Muscle layer of colon (tissue), 2 donors: ENCODE measurements around the gene LELP1.
"Not testable (repeated sequence)": the region's sequence is repeated elsewhere in the genome, so short reads cannot be mapped to it uniquely, and the experiment has no call there.

ENCODE experiments used
- H3K27ac ChIP-seq: one replicate; pipeline ENCODE4 v1.7.0; 2013; ENCODE audit warnings: low read depth, mild to moderate bottlenecking, low read length, moderate library complexity
- H3K27me3 ChIP-seq, 2 donors: one replicate each; pipeline ENCODE4 v1.7.0; 2013; ENCODE audit warnings: low read length in 2 of 2, mild to moderate bottlenecking in 2 of 2; ENCODE audit not compliant: insufficient read depth in 2 of 2, control insufficient read depth in 1 of 2
- H3K36me3 ChIP-seq: one replicate; pipeline ENCODE4 v1.7.0; 2013; ENCODE audit warnings: mild to moderate bottlenecking, low read length; ENCODE audit not compliant: insufficient read depth
- H3K4me1 ChIP-seq: one replicate; pipeline ENCODE4 v1.7.0; 2013; ENCODE audit warnings: mild to moderate bottlenecking, low read length; ENCODE audit not compliant: insufficient read depth
- H3K4me3 ChIP-seq, 2 donors: one replicate each; pipeline ENCODE4 v1.7.0; 2013; ENCODE audit warnings: low read length in 2 of 2, low read depth in 1 of 2, mild to moderate bottlenecking in 1 of 2, moderate library complexity in 1 of 2
- H3K9ac ChIP-seq: one replicate; pipeline ENCODE4 v1.7.0; 2013; ENCODE audit warnings: low read length
- H3K9me3 ChIP-seq: one replicate; pipeline ENCODE4 v1.7.0; 2013; ENCODE audit warnings: mild to moderate bottlenecking, low read length
- donor health status: abdominal sarcoma.
- donor health status: Adenocarcinoma of cecum.

Gene LELP1

GRCh38 chr1:153206631-153207030, 3.4 kb downstream of the LELP1 start:
- H3K4me3 ChIP-seq, result no peak overlapping the region
- no peaks in the 10 kb centered on the region for H3K27me3 ChIP-seq
- no peaks in the 10 kb centered on the region for H3K4me1 ChIP-seq
- no peaks in the 10 kb centered on the region for H3K36me3 ChIP-seq
- H3K9me3 ChIP-seq, result no peaks in the 10 kb centered on the region
- no peak overlapping the region for H3K27ac ChIP-seq
- no peak overlapping the region for H3K9ac ChIP-seq

- H3K9ac ChIP-seq, result no peak overlapping the region
- no peak overlapping the region for H3K27ac ChIP-seq
- no peak overlapping the region for H3K4me3 ChIP-seq
- no peaks in the 10 kb centered on the region for H3K27me3 ChIP-seq
- no peaks in the 10 kb centered on the region for H3K9me3 ChIP-seq
- no peaks in the 10 kb centered on the region for H3K4me1 ChIP-seq
- H3K36me3 ChIP-seq, result no peaks in the 10 kb centered on the region
Measured at GRCh38 chr1:153210206-153210605, 7.0 kb downstream of the LELP1 start.

GRCh38 chr1:153212201-153212600, 9.0 kb downstream of the LELP1 start:
- Histone ChIP-seq H3K27ac (no peak overlapping the region), H3K4me1 (no peaks in the 10 kb centered on the region), H3K36me3 (no peaks in the 10 kb centered on the region), H3K4me3 (no peak overlapping the region), H3K9me3 (no peaks in the 10 kb centered on the region), H3K9ac (no peak overlapping the region), H3K27me3 (no peaks in the 10 kb centered on the region)

- no peaks in the 10 kb centered on the region for H3K9me3 ChIP-seq
- H3K36me3 ChIP-seq, result no peaks in the 10 kb centered on the region
- H3K4me3 ChIP-seq, result no peak overlapping the region
- no peak overlapping the region for H3K9ac ChIP-seq
- H3K4me1 ChIP-seq, result no peaks in the 10 kb centered on the region
- no peaks in the 10 kb centered on the region for H3K27me3 ChIP-seq
- H3K27ac ChIP-seq, result no peak overlapping the region
Measured at GRCh38 chr1:153213519-153213918, 10.3 kb downstream of the LELP1 start.

GRCh38 chr1:153217212-153217611, 14.0 kb downstream of the LELP1 start, which contains the start of gene PRR9:
PRR9 (plus strand) TSS chr1:153217584; CDS start chr1:153218145, 561 bp downstream.
- H3K4me3 ChIP-seq, result no peak within 1 kb of the TSS
- H3K4me1 ChIP-seq, result no peaks in the 10 kb centered on the region
- no peaks in the 10 kb centered on the region for H3K36me3 ChIP-seq
- H3K27me3 ChIP-seq, result no peaks in the 10 kb centered on the region
- no peak within 1 kb of the TSS for H3K9ac ChIP-seq
- no peak within 1 kb of the TSS for H3K27ac ChIP-seq
- no peaks in the 10 kb centered on the region for H3K9me3 ChIP-seq

DNA sequence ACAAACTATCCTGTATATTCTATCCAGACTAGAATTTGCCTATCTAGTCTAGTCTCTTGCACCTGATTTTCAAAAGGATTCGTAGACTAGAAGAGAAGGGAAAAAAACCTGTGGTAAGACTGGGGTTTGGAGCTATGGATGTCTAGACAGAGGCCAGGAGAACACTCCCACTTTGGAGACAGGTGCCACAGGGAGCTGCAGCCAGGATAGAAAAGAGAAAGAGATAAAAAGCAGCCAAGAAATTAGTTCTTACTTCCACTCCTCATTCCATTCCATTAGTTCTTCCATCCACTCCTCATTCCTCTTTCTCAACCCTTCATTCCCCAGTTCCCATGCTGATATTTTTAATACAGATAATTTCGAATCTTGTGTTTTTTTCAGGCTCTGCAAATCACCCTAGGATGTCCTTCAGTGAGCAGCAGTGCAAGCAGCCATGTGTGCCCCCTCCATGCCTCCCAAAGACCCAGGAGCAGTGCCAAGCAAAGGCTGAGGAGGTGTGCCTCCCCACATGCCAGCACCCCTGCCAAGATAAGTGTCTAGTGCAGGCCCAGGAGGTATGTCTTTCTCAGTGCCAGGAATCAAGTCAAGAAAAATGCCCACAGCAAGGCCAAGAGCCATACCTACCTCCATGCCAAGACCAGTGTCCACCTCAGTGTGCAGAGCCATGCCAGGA, 14.7 kb downstream of the LELP1 start:
- no peak overlapping the region for H3K27ac ChIP-seq
- no peaks in the 10 kb centered on the region for H3K27me3 ChIP-seq
- H3K9ac ChIP-seq, result no peak overlapping the region
- H3K36me3 ChIP-seq, result no peaks in the 10 kb centered on the region
- no peak overlapping the region for H3K4me3 ChIP-seq
- H3K9me3 ChIP-seq, result no peaks in the 10 kb centered on the region
- no peaks in the 10 kb centered on the region for H3K4me1 ChIP-seq

DNA sequence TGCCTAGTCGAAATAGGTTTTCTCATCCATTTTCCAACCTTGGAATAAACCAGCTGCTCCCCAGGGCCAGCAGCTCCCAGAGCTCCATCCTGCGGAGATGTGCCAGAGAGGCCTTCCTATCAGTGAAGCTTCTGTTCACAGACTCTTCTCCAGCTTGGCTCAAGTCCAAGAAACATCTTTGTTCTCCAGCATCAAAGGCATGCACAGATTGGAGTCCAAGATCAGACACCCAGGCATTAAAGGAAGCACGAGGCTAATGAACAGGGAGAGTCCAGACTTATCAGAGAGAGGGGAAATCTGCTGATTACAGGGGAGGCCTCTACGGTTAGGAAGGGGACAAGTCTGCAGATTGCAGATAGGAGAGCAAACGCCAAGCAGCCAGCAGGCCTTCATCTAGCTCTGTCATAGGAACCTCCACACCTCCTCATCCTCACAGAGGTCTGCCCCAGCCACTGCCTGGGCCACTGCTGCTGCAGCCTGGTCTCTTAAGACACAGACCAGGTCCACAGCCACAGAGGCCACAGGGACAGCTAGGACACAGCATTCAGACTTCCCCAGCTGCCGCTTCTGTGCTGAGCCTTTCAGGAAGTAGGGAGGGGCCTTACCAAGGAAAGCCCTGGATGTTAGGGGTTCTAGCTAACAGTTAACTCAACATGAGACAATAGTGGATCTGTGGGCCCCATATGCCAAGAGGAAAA, 17.5 kb downstream of the LELP1 start:
- Histone ChIP-seq H3K27me3 (peaks cover 0 to 3% of the 10 kb centered on the region in 2 donors), H3K27ac (no peak overlapping the region), H3K9me3 (no peaks in the 10 kb centered on the region), H3K9ac (no peak overlapping the region), H3K4me1 (no peaks in the 10 kb centered on the region), H3K4me3 (no peak overlapping the region), H3K36me3 (no peaks in the 10 kb centered on the region)

DNA sequence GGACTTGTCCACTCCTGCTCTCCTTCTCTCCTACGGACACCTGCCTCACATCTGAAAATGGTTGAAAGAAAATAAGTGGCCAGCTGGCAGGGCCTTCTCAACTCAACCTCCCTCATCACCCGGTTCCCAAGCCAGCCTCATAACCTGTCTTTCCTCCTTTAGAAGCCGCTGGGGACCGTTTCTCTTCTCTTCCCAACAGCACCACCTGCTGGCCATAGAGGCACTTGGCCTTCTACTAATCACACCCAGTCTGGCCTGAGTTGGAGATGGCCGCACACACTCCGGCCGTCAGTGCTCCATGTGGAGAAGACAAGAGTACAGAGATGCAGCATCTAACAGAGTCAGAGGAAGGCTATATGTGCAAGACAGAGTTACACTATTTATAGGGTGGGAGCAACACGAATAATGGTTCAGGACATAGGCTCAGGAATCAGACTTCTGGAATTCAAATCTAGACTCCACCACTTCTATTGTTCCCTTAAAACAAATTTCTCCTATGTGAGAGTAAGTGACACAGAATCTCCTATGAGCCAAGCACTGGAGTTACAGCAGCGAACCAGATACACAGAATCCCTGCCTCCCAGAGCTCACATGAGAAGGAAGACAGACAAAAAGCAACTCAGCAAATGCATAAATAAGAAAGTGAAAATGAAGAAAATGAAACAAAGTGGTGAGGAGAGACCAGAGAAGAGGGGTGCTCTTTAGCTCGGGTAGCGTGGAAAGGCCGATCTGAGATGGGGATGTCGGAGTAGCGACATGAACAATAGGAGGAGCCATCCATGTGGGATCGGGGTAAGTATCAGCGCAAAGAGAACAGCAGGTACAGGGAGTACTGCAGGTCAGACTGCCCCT, 20.0 kb downstream of the LELP1 start:
- not testable (repeated sequence) for H3K4me3 ChIP-seq, H3K4me1 ChIP-seq, H3K27me3 ChIP-seq, H3K9ac ChIP-seq, H3K36me3 ChIP-seq, H3K9me3 ChIP-seq, H3K27ac ChIP-seq

DNA sequence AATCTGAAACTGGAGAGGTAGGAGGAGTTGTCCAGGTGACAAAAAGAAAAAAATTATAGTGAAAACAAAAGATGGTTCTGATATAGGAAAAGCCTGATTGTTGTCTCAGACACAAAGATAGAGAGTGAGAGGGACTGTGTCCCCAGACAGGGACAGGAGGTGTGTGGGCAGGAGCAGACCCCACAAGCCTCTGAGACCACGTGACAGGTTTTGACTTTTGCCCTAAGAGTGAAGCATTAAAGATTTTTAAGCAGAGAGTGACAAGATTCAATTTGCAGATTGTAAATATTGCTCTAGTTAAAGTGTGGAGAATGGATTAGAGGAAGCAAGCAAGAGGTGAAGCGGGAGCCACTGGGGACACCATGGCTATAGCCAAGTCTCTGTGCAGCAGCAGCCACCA, 24.6 kb downstream of the LELP1 start:
- Histone ChIP-seq H3K36me3 (no peaks in the 10 kb centered on the region), H3K9me3 (no peaks in the 10 kb centered on the region), H3K4me1 (no peaks in the 10 kb centered on the region), H3K27me3 (peaks cover 0 to 4% of the 10 kb centered on the region in 2 donors), H3K27ac (no peak overlapping the region), H3K4me3 (no peak overlapping the region), H3K9ac (no peak overlapping the region)

DNA sequence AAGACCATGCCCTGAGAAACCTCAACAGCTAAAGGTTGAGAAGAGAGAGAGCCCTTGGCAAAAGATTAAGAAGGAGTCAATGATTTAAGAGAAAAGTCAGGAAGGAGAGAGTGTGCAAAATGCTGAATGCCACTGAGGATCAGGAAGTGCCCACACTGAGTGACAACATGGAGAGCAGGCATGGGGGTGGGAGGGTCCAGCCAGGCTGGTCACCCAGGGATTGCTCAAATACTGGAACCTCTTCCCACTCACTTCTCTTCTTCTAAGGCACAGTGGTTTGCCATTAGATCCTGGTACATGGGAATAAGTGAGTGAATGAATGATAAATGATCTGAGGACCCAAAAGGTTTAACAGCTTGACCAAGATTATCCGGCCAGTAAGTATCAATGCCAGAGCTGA, 25.3 kb downstream of the LELP1 start:
- no peaks in the 10 kb centered on the region for H3K4me1 ChIP-seq
- no peaks in the 10 kb centered on the region for H3K36me3 ChIP-seq
- H3K27me3 ChIP-seq, result peaks cover 0 to 4% of the 10 kb centered on the region in 2 donors
- H3K9me3 ChIP-seq, result no peaks in the 10 kb centered on the region
- H3K4me3 ChIP-seq, result no peak overlapping the region
- H3K27ac ChIP-seq, result no peak overlapping the region
- H3K9ac ChIP-seq, result no peak overlapping the region

DNA sequence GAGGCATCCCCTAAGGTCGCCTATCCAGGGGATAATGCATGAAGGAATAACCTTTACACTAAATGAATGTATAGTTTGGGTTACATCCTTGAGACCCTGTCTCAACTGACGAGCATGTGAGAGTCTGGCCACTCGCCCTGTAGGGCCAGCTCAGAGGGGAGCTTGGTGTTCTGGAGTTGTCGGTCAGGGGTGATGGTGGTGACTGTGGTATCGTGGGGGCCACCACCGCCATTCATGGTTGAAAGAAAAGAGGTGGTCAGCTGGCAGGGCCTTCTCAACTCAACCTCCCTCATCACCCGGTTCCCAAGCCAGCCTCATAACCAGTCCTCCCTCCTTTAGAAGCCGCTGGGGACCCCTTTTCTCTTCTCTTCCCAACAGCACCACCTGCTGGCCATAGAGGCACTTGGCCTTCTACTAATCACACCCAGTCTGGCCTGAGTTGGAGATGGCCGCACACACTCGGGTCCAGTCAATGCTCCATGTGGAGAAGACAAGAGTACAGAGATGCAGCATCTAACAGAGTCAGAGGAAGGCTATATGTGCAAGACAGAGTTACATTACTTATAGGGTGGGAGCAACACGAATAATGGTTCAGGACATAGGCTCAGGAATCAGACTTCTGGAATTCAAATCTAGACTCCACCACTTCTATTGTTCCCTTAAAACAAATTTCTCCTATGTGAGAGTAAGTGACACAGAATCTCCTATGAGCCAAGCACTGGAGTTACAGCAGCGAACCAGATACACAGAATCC, 26.0 kb downstream of the LELP1 start:
- not testable (repeated sequence) for H3K4me1 ChIP-seq, H3K27ac ChIP-seq, H3K4me3 ChIP-seq, H3K27me3 ChIP-seq, H3K9ac ChIP-seq, H3K36me3 ChIP-seq, H3K9me3 ChIP-seq
